Gastroesophageal sphincter (tissue), 3 donors: ENCODE results near the gene ICA1.

Source experiments
- POLR2A ChIP-seq, 2 donors: fragments of 450-650 bp; IDR thresholded peaks; one replicate each; pipeline ENCODE4 v1.6.1; 2017; ENCODE audit warnings: antibody characterized with exemption in 2 of 2, mild to moderate bottlenecking in 2 of 2, moderate library complexity in 1 of 2
- POLR2AphosphoS5 ChIP-seq: sonication (generic); formaldehyde crosslinking; IDR thresholded peaks from one replicate; pipeline ENCODE4 v1.6.1; 2017; ENCODE audit warnings: antibody characterized with exemption
- TF ChIP-seq, protein P1 (sequence below), 4 experiments: fragments of 200-600 bp in 2 of 4; fragments of 450-650 bp in 2 of 4; sonication (generic) in 1 of 4; IDR thresholded peaks; one replicate each; pipeline ENCODE4 v1.5.1; 2017 to 2019; ENCODE audit warnings: antibody characterized with exemption in 4 of 4, mild to moderate bottlenecking in 2 of 4, moderate library complexity in 2 of 4

DNA sequence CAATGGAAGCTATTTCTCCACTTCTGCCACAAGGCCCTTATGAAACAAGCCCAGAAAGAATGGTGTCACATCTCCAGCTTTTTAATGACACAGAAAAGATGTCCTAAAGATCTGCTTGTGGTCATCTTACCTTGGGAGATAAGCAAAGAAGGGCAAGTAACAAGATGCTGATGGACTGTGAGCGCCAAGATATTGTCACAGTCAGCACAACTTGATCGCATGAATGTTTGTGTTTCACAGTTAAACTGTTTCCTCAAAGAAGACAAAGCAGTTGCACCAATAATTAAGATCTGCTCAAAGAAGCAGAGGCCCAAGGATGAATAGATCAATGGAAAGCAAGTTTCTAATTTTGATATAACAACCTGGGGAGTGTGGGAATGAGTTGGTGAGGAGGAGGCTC is 15.9 kb downstream of the ICA1 start:
- TF ChIP-seq, protein P1, sequence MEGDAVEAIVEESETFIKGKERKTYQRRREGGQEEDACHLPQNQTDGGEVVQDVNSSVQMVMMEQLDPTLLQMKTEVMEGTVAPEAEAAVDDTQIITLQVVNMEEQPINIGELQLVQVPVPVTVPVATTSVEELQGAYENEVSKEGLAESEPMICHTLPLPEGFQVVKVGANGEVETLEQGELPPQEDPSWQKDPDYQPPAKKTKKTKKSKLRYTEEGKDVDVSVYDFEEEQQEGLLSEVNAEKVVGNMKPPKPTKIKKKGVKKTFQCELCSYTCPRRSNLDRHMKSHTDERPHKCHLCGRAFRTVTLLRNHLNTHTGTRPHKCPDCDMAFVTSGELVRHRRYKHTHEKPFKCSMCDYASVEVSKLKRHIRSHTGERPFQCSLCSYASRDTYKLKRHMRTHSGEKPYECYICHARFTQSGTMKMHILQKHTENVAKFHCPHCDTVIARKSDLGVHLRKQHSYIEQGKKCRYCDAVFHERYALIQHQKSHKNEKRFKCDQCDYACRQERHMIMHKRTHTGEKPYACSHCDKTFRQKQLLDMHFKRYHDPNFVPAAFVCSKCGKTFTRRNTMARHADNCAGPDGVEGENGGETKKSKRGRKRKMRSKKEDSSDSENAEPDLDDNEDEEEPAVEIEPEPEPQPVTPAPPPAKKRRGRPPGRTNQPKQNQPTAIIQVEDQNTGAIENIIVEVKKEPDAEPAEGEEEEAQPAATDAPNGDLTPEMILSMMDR (IDR thresholded peaks at IDR 0.05), result no peak
- no peak for TF ChIP-seq POLR2AphosphoS5
- no peak for TF ChIP-seq POLR2A (IDR thresholded peaks at IDR 0.05)
